Renal cortex interstitium (tissue), 11 donors: ENCODE results near the gene ANK2. TPM values are rescaled to one million over a fixed set of nuclear protein-coding genes. Genes with fewer than 3 reads are reported as not detected.

Experiments
- DNase-seq, 11 donors: peaks; one replicate each; pipeline ENCODE4 v3.0.0-alpha.2; 2013; ENCODE audit warnings: low read depth in 9 of 11, low spot score in 4 of 11; ENCODE audit errors: extremely low read depth in 1 of 11
- polyA plus RNA-seq, 3 donors: library from polyadenylated mRNA; unstranded; fragments of 120-200 nt; gene quantifications; one replicate each; pipeline ENCODE4 v1.2.1, GENCODE V29; 2013; ENCODE audit not compliant: insufficient read length in 3 of 3

Gene ANK2
- polyA plus RNA-seq, 3 donors, result 61.0 to 62.1 (median 61.9) TPM

- peak in 1 of 11 donors; percentile 25 for DNase-seq
These were observed 81.7 kb downstream of the ANK2 start for GRCh38 chr4:113131136-113131535.

- no peak for DNase-seq
These were observed 82.2 kb downstream of the ANK2 start for GRCh38 chr4:113131621-113132020.

- no peak for DNase-seq
These were observed 92.5 kb downstream of the ANK2 start for GRCh38 chr4:113141901-113142346.

- DNase-seq, result no peak
These were observed 92.9 kb downstream of the ANK2 start for GRCh38 chr4:113142351-113142750.

GRCh38 chr4:113144091-113144490 lies 94.6 kb downstream of the ANK2 start:
- no peak for DNase-seq

GRCh38 chr4:113145147-113145518 lies 95.7 kb downstream of the ANK2 start:
- no peak for DNase-seq

- peak in 5 of 11 donors; percentile 23 to 44 (median 26) for DNase-seq
These were observed 96.3 kb downstream of the ANK2 start for GRCh38 chr4:113145519-113146291.

GRCh38 chr4:113146876-113147358 lies 97.5 kb downstream of the ANK2 start:
- DNase-seq, result no peak

- DNase-seq, result no peak
These were observed 98.2 kb downstream of the ANK2 start for GRCh38 chr4:113147498-113148111.

GRCh38 chr4:113148925-113149324 lies 99.5 kb downstream of the ANK2 start:
- DNase-seq, result no peak

GRCh38 chr4:113153529-113154101 lies 104.2 kb downstream of the ANK2 start:
- no peak for DNase-seq

GRCh38 chr4:113154281-113154680 lies 104.8 kb downstream of the ANK2 start:
- no peak for DNase-seq

GRCh38 chr4:113157086-113157857 lies 107.8 kb downstream of the ANK2 start:
- DNase-seq, result no peak

GRCh38 chr4:113159942-113160545 lies 110.6 kb downstream of the ANK2 start:
- DNase-seq, result no peak

- DNase-seq, result no peak
These were observed 111.1 kb downstream of the ANK2 start for GRCh38 chr4:113160548-113160947.

- no peak for DNase-seq
These were observed 112.6 kb downstream of the ANK2 start for GRCh38 chr4:113162089-113162488.

GRCh38 chr4:113169368-113169767 lies 119.9 kb downstream of the ANK2 start:
- peak in 4 of 11 donors; percentile 15 to 46 (median 32) for DNase-seq

GRCh38 chr4:113170115-113170804 lies 120.8 kb downstream of the ANK2 start:
- no peak for DNase-seq
